T-cell (primary cell): Measurements from ENCODE around the gene PDIA4. TPM values are rescaled to one million over a fixed set of nuclear protein-coding genes. Genes with fewer than 3 reads are reported as not detected.
A peak's percentile ranks its signal among the peaks of the same experiment; 100 is the strongest.

Source experiments
- ATAC-seq, 4 experiments: fragments of 200-7000 bp in 3 of 4; fragments of 150-1000 bp in 1 of 4; cut with Tn5 transposase; replicated peaks in 1 of 4; 1 replicate in 3 of 4; 2 replicates in 1 of 4; pipeline ENCODE4 v1.10.0; 2021; ENCODE audit warnings: moderate library complexity in 3 of 4, mild to moderate bottlenecking in 2 of 4, moderate number of reproducible peaks in 1 of 4
- CTCF ChIA-PET, 2 donors: fragments of 300-600 bp; sonication (Branson Sonifier 250); formaldehyde crosslinking; loops; one replicate each; lab custom pipeline; 2022; ENCODE audit warnings: antibody characterized with exemption in 2 of 2; lab: Charles Lee
- POLR2A ChIA-PET, 2 donors: fragments of 300-600 bp; sonication (Branson Sonifier 250); formaldehyde crosslinking; loops; one replicate each; lab custom pipeline; 2022; ENCODE audit warnings: antibody characterized with exemption in 2 of 2; lab: Charles Lee
- DNase-seq, 35 experiments: peaks; one replicate each; pipeline versions ENCODE4 v3.0.0 to v3.0.0-alpha.2; 2013 to 2023
- H3K27ac ChIP-seq: one replicate; pipeline ENCODE4 v1.5.1; 2013; ENCODE audit warnings: low read length
- H3K27me3 ChIP-seq, 2 experiments: replicated peaks in 1 of 2; 1 replicate in 1 of 2; 2 replicates in 1 of 2; pipeline versions ENCODE4 v1.6.1 to v1.7.0; 2013; ENCODE audit warnings: low read length in 1 of 2, mixed read lengths in 1 of 2; ENCODE audit not compliant: control insufficient read depth in 2 of 2, insufficient read depth in 2 of 2; ENCODE audit errors: extremely low read depth in 1 of 2
- H3K36me3 ChIP-seq, 2 donors: 1 replicate in 1 of 2; 2 replicates in 1 of 2; pipeline versions ENCODE4 v1.6.1 to v1.7.0; 2013; ENCODE audit warnings: low read length in 1 of 2; ENCODE audit not compliant: control insufficient read depth in 2 of 2, insufficient read depth in 1 of 2; ENCODE audit errors: extremely low read depth in 1 of 2
- H3K4me1 ChIP-seq, 2 experiments: 1 replicate in 1 of 2; 2 replicates in 1 of 2; pipeline versions ENCODE4 v1.6.1 to v1.7.0; 2013; ENCODE audit warnings: low read length in 2 of 2, mixed read lengths in 1 of 2; ENCODE audit not compliant: insufficient read depth in 2 of 2, control insufficient read depth in 1 of 2; ENCODE audit errors: extremely low read depth in 1 of 2
- H3K4me3 ChIP-seq, 2 donors: 1 replicate in 1 of 2; 2 replicates in 1 of 2; pipeline versions ENCODE4 v1.5.1 to v1.7.0; 2013; ENCODE audit warnings: mild to moderate bottlenecking in 2 of 2, low read length in 1 of 2, moderate library complexity in 1 of 2; ENCODE audit not compliant: control insufficient read depth in 1 of 2; ENCODE audit errors: extremely low read depth in 1 of 2
- H3K9me3 ChIP-seq: 2 replicates; pipeline ENCODE4 v1.7.0; 2013
- H3K27ac Mint-ChIP-seq, 2 donors: one replicate each; pipeline ENCODE4 v1.8.0; 2020 to 2021; ENCODE audit warnings: mild to moderate bottlenecking in 2 of 2, mixed read lengths in 2 of 2
- H3K27me3 Mint-ChIP-seq, 2 donors: one replicate each; pipeline ENCODE4 v1.8.0; 2021 to 2022; ENCODE audit warnings: mixed read lengths in 2 of 2
- H3K36me3 Mint-ChIP-seq: one replicate; pipeline ENCODE4 v1.8.0; 2021; ENCODE audit warnings: mixed read lengths
- H3K4me1 Mint-ChIP-seq, 3 donors: one replicate each; pipeline ENCODE4 v1.8.0; 2020 to 2022; ENCODE audit warnings: mixed read lengths in 3 of 3, mild to moderate bottlenecking in 1 of 3
- H3K4me3 Mint-ChIP-seq, 3 donors: one replicate each; pipeline ENCODE4 v1.8.0; 2020 to 2022; ENCODE audit warnings: mild to moderate bottlenecking in 3 of 3, mixed read lengths in 3 of 3, moderate library complexity in 3 of 3
- H3K9me3 Mint-ChIP-seq, 3 donors: one replicate each; pipeline ENCODE4 v1.8.0; 2020 to 2022; ENCODE audit warnings: mixed read lengths in 3 of 3
- WGBS: methylation state at CpG from one replicate; pipeline ENCODE4 v1.1.5; 2013; ENCODE audit warnings: missing lambda C conversion rate; ENCODE audit not compliant: insufficient coverage; 5-methylcytosine and 5-hydroxymethylcytosine counted together
- total RNA-seq, 35 experiments: library from RNA in 6 of 35; stranded (reverse) in 6 of 35; fragments of 120-200 nt in 1 of 35; gene quantifications; one replicate each; pipeline versions ENCODE4 v1.2.1 to v1.2.4 and lab custom pipeline; 2013 to 2026

Gene PDIA4
- total RNA-seq, 5 donors from 2014 or later (not counting 1 experiment from before 2014, with no cell fraction given) = 40.3 to 75.3 (median 68.4) TPM

GRCh38 chr7:149010451-149010850 is 17.9 kb downstream of the PDIA4 start:
- Histone ChIP-seq H3K4me3 (no peak overlapping the region), H3K9me3 (no peaks in the 10 kb centered on the region), H3K27me3 (no peaks in the 10 kb centered on the region), H3K27ac (no peak overlapping the region), H3K36me3 (peaks cover 39 to 82% of the 10 kb centered on the region in 2 donors), H3K4me1 (peaks cover 0 to 8% of the 10 kb centered on the region in 2 experiments)
- CTCF ChIA-PET = interaction anchor here in 1 of 2 donors (1.0 kb wide), 1 partner anchor 56 kb away, joined by 3 read pairs; no protein-coding TSS in a partner anchor
- no peak overlapping the region for H3K4me3 Mint-ChIP-seq
- H3K4me1 Mint-ChIP-seq = peaks cover 7 to 16% (median 9%) of the 10 kb centered on the region in 3 donors
- no peak for DNase-seq
- H3K9me3 Mint-ChIP-seq = no peaks in the 10 kb centered on the region
- peaks cover 47% of the 10 kb centered on the region for H3K36me3 Mint-ChIP-seq
- WGBS = 100% methylated on average over 4 of the region's 5 CpGs
- POLR2A ChIA-PET = no interaction called here
- no peak for ATAC-seq
- H3K27me3 Mint-ChIP-seq = no peaks in the 10 kb centered on the region
- H3K27ac Mint-ChIP-seq = no peak overlapping the region

GRCh38 chr7:149009527-149009926 is 18.8 kb downstream of the PDIA4 start:
- Mint-ChIP-seq H3K27ac (no peak overlapping the region), H3K27me3 (no peaks in the 10 kb centered on the region), H3K4me1 (peaks cover 6 to 12% (median 7%) of the 10 kb centered on the region in 3 donors), H3K9me3 (no peaks in the 10 kb centered on the region), H3K4me3 (no peak overlapping the region), H3K36me3 (peaks cover 40% of the 10 kb centered on the region)
- ATAC-seq = no peak
- CTCF ChIA-PET = interaction anchor here (0.5 to 1.0 kb wide), 2 partner anchors 40 to 57 kb away, joined by 3 to 10 read pairs; no protein-coding TSS in a partner anchor
- H3K4me3 ChIP-seq = no peak overlapping the region
- no peak for DNase-seq
- POLR2A ChIA-PET = no interaction called here
- peaks cover 0 to 9% of the 10 kb centered on the region in 2 experiments for H3K4me1 ChIP-seq
- WGBS = no CpG with 5 or more reads among the region's 3 CpGs
- H3K27ac ChIP-seq = no peak overlapping the region
- H3K27me3 ChIP-seq = no peaks in the 10 kb centered on the region
- no peaks in the 10 kb centered on the region for H3K9me3 ChIP-seq
- H3K36me3 ChIP-seq = peaks cover 39 to 82% of the 10 kb centered on the region in 2 donors

DNA sequence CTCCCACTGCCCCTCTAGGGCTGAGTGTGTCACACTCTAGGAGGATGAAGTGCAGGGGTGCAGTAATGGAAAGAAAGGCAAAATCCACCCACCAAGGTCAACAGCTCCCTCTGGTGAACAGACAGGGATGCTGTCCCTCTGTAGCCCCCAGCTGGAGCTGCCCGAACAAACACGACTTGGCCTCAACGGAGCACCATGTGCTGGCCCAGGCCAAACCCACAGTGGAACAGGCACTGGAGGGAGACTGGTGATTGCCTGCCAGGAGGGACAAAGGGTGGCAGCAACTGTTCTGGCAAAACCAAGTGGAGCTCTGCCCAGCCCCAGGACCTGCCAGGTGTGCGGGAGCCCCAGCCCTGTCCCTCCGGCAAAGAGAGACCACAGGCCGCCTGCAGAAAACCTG is 20.7 kb downstream of the PDIA4 start:
- ATAC-seq (peak in 2 of 4 experiments; percentile 29 to 33), DNase-seq (no peak)
- Mint-ChIP-seq H3K4me1 (peaks cover 6 to 8% (median 7%) of the 10 kb centered on the region in 3 donors), H3K4me3 (no peak overlapping the region), H3K9me3 (no peaks in the 10 kb centered on the region), H3K27me3 (no peaks in the 10 kb centered on the region), H3K27ac (no peak overlapping the region), H3K36me3 (peaks cover 32% of the 10 kb centered on the region)
- H3K27me3 ChIP-seq = no peaks in the 10 kb centered on the region
- H3K27ac ChIP-seq = no peak overlapping the region
- H3K36me3 ChIP-seq = peaks cover 37 to 84% of the 10 kb centered on the region in 2 donors
- no peak overlapping the region for H3K4me3 ChIP-seq
- no peaks in the 10 kb centered on the region for H3K9me3 ChIP-seq
- ChIA-PET POLR2A (interaction anchor here in 1 of 2 donors (0.5 kb wide), 1 partner anchor 19 kb away, joined by 3 read pairs; no protein-coding TSS in a partner anchor), CTCF (interaction anchor here (0.6 to 4.4 kb wide), 4 partner anchors 16 to 434 kb away, joined by 3 to 23 read pairs (median 6); no protein-coding TSS in a partner anchor)
- peaks cover 0 to 9% of the 10 kb centered on the region in 2 experiments for H3K4me1 ChIP-seq
- 88% methylated on average over 3 of the region's 6 CpGs for WGBS

- 100% methylated on average over 1 of the region's 3 CpGs for WGBS
- ATAC-seq (no peak), DNase-seq (no peak)
- H3K4me1 ChIP-seq = peaks cover 0 to 9% of the 10 kb centered on the region in 2 experiments
- H3K36me3 ChIP-seq = peaks cover 36 to 82% of the 10 kb centered on the region in 2 donors
- H3K4me3 ChIP-seq = no peak overlapping the region
- no peaks in the 10 kb centered on the region for H3K9me3 ChIP-seq
- no peaks in the 10 kb centered on the region for H3K27me3 ChIP-seq
- Mint-ChIP-seq H3K27ac (no peak overlapping the region), H3K9me3 (no peaks in the 10 kb centered on the region), H3K4me1 (peaks cover 5 to 7% (median 6%) of the 10 kb centered on the region in 3 donors), H3K36me3 (peaks cover 29% of the 10 kb centered on the region), H3K4me3 (no peak overlapping the region), H3K27me3 (no peaks in the 10 kb centered on the region)
- ChIA-PET CTCF (interaction anchor here (0.5 to 4.4 kb wide), 8 partner anchors 16 to 433 kb away, joined by 3 to 23 read pairs (median 5); partner anchors contain the start of gene ZNF398 (in 1 of the 2)), POLR2A (interaction anchor here in 1 of 2 donors (0.5 kb wide), 1 partner anchor 20 kb away, joined by 3 read pairs; no protein-coding TSS in a partner anchor)
- H3K27ac ChIP-seq = no peak overlapping the region
Observed at GRCh38 chr7:149007146-149007545, 21.2 kb downstream of the PDIA4 start.

GRCh38 chr7:149006345-149006725 is 22.0 kb downstream of the PDIA4 start:
- H3K36me3 ChIP-seq = peaks cover 28 to 82% of the 10 kb centered on the region in 2 donors
- POLR2A ChIA-PET = interaction anchor here in 1 of 2 donors (0.6 kb wide), 1 partner anchor 60 kb away, joined by 3 read pairs; no protein-coding TSS in a partner anchor
- DNase-seq (no peak), ATAC-seq (no peak)
- H3K27ac ChIP-seq = no peak overlapping the region
- H3K36me3 Mint-ChIP-seq = peaks cover 23% of the 10 kb centered on the region
- H3K4me3 ChIP-seq = no peak overlapping the region
- peaks cover 0 to 9% of the 10 kb centered on the region in 2 experiments for H3K4me1 ChIP-seq
- no peaks in the 10 kb centered on the region for H3K27me3 Mint-ChIP-seq
- no peaks in the 10 kb centered on the region for H3K9me3 ChIP-seq
- CTCF ChIA-PET = interaction anchor here (0.5 to 4.4 kb wide), 13 partner anchors 13 to 141 kb away, joined by 3 to 29 read pairs (median 6); partner anchors contain the start of gene ZNF398 (in 1 of the 2)
- 95% methylated on average over 7 of the region's 10 CpGs for WGBS
- H3K4me3 Mint-ChIP-seq = no peak overlapping the region
- H3K4me1 Mint-ChIP-seq = peaks cover 5 to 7% (median 6%) of the 10 kb centered on the region in 3 donors
- peak overlapping the region in 1 of 2 donors; percentile 27 for H3K27ac Mint-ChIP-seq
- no peaks in the 10 kb centered on the region for H3K27me3 ChIP-seq
- no peaks in the 10 kb centered on the region for H3K9me3 Mint-ChIP-seq

- CTCF ChIA-PET = interaction anchor here (0.5 to 4.4 kb wide), 23 partner anchors 12 to 120 kb away, joined by 3 to 29 read pairs (median 5); partner anchors contain the start of genes PDIA4 (in 1 of the 2) and ZNF786 (in 1 of the 2)
- DNase-seq (peak; percentile 38 to 90 (median 74)), ATAC-seq (peak; percentile 82 to 96 (median 90))
- H3K36me3 Mint-ChIP-seq = peaks cover 20% of the 10 kb centered on the region
- H3K9me3 Mint-ChIP-seq = no peaks in the 10 kb centered on the region
- peak overlapping the region; percentile 34 to 65 for H3K27ac Mint-ChIP-seq
- peaks cover 0 to 9% of the 10 kb centered on the region in 2 experiments for H3K4me1 ChIP-seq
- peaks cover 5 to 7% (median 6%) of the 10 kb centered on the region in 3 donors for H3K4me1 Mint-ChIP-seq
- H3K4me3 ChIP-seq = no peak overlapping the region
- H3K27ac ChIP-seq = peak overlapping the region; percentile 12
- no peaks in the 10 kb centered on the region for H3K9me3 ChIP-seq
- peaks cover 25 to 76% of the 10 kb centered on the region in 2 donors for H3K36me3 ChIP-seq
- H3K27me3 Mint-ChIP-seq = no peaks in the 10 kb centered on the region
- no peak overlapping the region for H3K4me3 Mint-ChIP-seq
- POLR2A ChIA-PET = interaction anchor here in 1 of 2 donors (0.6 kb wide), 1 partner anchor 60 kb away, joined by 3 read pairs; no protein-coding TSS in a partner anchor
- no peaks in the 10 kb centered on the region for H3K27me3 ChIP-seq
- WGBS = 51% methylated on average over 11 of the region's 20 CpGs
Observed at GRCh38 chr7:149005427-149006344, 22.6 kb downstream of the PDIA4 start.
